Measurements from ENCODE around the gene RIPOR2.

Gene RIPOR2

GRCh38 chr6:24831771-24832716, 103.7 kb downstream of the RIPOR2 start:
- DNase-seq (no peak), ATAC-seq (peak; percentile 76)
- Mint-ChIP-seq H3K36me3 (ENCODE audit: low read depth) (peaks cover 40% of the 10 kb centered on the region), H3K4me1 (peaks cover 43% of the 10 kb centered on the region), H3K4me3 (no peak overlapping the region), H3K27me3 (no peaks in the 10 kb centered on the region), H3K27ac (peak overlapping the region; percentile 83), H3K9me3 (peaks cover 5% of the 10 kb centered on the region)

DNA sequence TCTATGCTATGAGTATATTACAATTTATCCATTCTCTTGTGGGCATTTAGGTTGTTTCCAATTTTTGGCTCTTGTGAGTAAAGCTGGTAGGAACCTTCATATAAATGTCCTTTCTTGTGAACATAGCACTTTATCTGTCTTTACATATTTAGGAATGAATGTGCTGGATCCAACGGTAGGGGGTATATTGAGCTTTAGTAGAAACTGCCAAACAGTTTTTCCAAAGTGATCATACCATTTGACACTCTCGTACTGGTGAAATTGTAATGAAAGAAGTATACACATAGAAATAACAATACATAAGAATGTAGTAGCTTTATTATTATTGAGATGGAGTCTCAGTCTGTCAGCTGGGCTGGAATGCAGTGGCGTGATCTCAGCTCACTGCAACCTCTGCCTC, 106.1 kb downstream of the RIPOR2 start:
- DNase-seq = no peak
- peaks cover 30% of the 10 kb centered on the region for H3K4me1 Mint-ChIP-seq
- no peaks in the 10 kb centered on the region for H3K27me3 Mint-ChIP-seq
- H3K27ac Mint-ChIP-seq = peak overlapping the region; percentile 22
- ATAC-seq = no peak
- H3K4me3 Mint-ChIP-seq = no peak overlapping the region
- peaks cover 5% of the 10 kb centered on the region for H3K9me3 Mint-ChIP-seq
- H3K36me3 Mint-ChIP-seq (ENCODE audit: low read depth) = peaks cover 32% of the 10 kb centered on the region

- H3K36me3 Mint-ChIP-seq (ENCODE audit: low read depth) = peaks cover 29% of the 10 kb centered on the region
- no peak overlapping the region for H3K27ac Mint-ChIP-seq
- no peaks in the 10 kb centered on the region for H3K27me3 Mint-ChIP-seq
- DNase-seq = no peak
- peaks cover 19% of the 10 kb centered on the region for H3K4me1 Mint-ChIP-seq
- no peak for ATAC-seq
- no peaks in the 10 kb centered on the region for H3K9me3 Mint-ChIP-seq
- H3K4me3 Mint-ChIP-seq = no peak overlapping the region
These were observed 107.8 kb downstream of the RIPOR2 start for GRCh38 chr6:24827970-24828369.

DNA sequence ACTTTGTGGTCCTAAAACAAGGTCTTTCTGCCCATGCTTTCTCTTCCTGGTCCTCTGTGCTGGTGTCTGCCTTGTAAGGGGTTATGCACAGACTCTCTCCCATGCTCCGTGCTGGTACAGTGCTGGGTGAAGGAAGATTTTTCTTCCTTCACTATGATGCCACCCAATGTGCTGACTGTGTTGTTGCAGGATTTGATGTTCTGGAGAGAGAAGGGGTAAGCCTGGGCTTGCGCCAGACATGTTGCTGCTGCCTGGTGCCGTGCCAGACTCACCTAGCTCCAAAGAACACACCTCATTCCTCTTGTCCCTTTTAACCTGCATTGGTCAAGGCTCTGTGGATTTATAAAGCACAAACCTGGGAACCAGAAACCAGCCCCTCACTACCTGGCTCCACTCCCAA, 108.6 kb downstream of the RIPOR2 start:
- H3K9me3 Mint-ChIP-seq = no peaks in the 10 kb centered on the region
- no peak overlapping the region for H3K4me3 Mint-ChIP-seq
- peaks cover 16% of the 10 kb centered on the region for H3K4me1 Mint-ChIP-seq
- ATAC-seq (peak; percentile 17), DNase-seq (no peak)
- no peaks in the 10 kb centered on the region for H3K27me3 Mint-ChIP-seq
- H3K27ac Mint-ChIP-seq = no peak overlapping the region
- H3K36me3 Mint-ChIP-seq (ENCODE audit: low read depth) = peaks cover 21% of the 10 kb centered on the region

DNA sequence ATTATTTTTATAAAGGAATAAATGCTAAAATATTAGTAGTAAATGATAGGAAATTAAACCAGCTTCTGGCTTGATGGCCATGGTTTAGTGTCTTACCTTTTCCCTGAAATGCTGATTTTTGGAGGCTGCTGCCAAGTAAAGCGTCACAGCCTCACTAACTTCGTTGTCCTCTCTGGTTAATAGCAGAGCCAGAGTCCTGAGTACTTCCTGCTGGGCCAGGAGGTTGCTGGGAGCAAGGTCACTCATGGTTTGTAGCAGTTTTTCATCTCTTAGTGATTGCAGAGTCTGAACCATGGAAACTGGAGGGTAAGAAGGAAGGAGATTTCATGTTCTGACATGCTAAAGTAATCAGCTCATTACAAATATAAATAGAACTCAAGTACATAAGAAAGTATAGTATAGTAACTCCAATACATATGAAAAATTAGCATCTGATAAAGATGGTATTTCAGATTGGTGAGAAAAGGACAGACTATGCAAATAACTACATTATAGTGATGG, 110.6 kb downstream of the RIPOR2 start:
- Mint-ChIP-seq H3K9me3 (no peaks in the 10 kb centered on the region), H3K36me3 (ENCODE audit: low read depth) (peaks cover 22% of the 10 kb centered on the region)

DNA sequence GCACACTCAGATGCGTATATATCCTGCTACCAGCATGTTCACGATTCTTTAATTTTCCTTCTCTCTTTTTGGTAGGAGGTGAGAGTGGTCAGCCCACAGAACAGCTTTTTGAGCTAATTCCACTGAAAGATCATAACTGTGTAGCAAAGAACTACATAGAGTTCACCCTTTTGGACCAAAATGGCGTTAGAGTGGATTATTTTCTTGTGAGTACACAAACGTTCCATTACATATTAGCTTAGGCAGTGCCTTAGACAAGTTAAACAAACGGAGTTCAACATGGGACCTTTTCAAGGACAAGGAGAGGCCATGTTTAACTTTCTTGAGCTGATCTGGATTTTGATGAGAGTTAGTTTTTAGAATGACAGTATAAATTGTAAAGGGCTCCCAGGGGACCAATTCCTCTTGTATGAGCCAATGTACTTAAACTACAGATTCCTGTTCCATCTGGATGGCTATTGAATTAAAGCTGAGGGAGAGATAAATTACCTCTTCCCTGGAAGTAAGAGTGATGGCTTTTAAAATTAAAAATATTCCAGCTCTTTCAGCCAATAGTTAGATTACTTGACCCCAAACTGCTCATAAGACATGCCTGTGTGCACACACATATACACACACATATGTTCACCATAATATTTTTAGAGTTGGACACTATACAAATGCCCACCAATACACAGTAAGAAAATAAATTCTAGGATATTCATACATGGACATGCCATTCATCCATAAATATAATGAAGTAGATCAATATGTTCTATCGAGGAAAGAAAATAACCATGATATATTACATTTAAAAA, 111.4 kb downstream of the RIPOR2 start:
- peaks cover 20% of the 10 kb centered on the region for H3K36me3 Mint-ChIP-seq (ENCODE audit: low read depth)
- no peak overlapping the region for H3K4me3 Mint-ChIP-seq
- peaks cover 11% of the 10 kb centered on the region for H3K4me1 Mint-ChIP-seq
- no peaks in the 10 kb centered on the region for H3K9me3 Mint-ChIP-seq
- no peak for DNase-seq
- ATAC-seq = no peak
- peak overlapping the region; percentile 44 for H3K27ac Mint-ChIP-seq
- H3K27me3 Mint-ChIP-seq = no peaks in the 10 kb centered on the region

More for the DNA sequence above, 110.6 kb downstream of the RIPOR2 start:
- Mint-ChIP-seq H3K27me3 (no peaks in the 10 kb centered on the region), H3K27ac (peak overlapping the region; percentile 47), H3K4me1 (peaks cover 11% of the 10 kb centered on the region), H3K4me3 (no peak overlapping the region)
- DNase-seq (no peak), ATAC-seq (no peak)

GRCh38 chr6:24823185-24823584, 112.6 kb downstream of the RIPOR2 start:
- no peak overlapping the region for H3K27ac Mint-ChIP-seq
- no peaks in the 10 kb centered on the region for H3K9me3 Mint-ChIP-seq
- peaks cover 11% of the 10 kb centered on the region for H3K4me1 Mint-ChIP-seq
- no peaks in the 10 kb centered on the region for H3K27me3 Mint-ChIP-seq
- H3K36me3 Mint-ChIP-seq (ENCODE audit: low read depth) = peaks cover 25% of the 10 kb centered on the region
- ATAC-seq (no peak), DNase-seq (no peak)
- H3K4me3 Mint-ChIP-seq = no peak overlapping the region

DNA sequence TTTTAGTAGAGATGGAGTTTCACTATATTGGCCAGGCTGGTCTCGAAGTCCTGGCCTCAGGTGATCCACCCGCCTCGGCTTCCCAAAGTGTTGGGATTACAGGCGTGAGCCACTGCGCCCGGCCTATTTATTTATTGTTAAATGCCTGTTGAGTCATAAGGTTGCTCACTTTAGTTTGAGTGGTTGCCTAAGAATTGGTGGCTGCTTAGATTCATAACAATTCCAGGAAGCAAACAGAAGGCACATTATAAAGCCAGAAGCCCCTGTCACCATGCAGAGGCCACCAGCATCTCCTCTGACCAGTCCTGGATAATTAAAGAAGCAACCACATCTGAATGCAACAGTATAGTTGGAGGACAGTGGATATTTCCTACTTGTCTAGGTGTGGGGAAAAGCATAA, 113.1 kb downstream of the RIPOR2 start:
- no peak for ATAC-seq
- Mint-ChIP-seq H3K27ac (no peak overlapping the region), H3K9me3 (no peaks in the 10 kb centered on the region), H3K27me3 (no peaks in the 10 kb centered on the region), H3K4me3 (no peak overlapping the region), H3K36me3 (ENCODE audit: low read depth) (peaks cover 27% of the 10 kb centered on the region), H3K4me1 (peaks cover 11% of the 10 kb centered on the region)
- no peak for DNase-seq

DNA sequence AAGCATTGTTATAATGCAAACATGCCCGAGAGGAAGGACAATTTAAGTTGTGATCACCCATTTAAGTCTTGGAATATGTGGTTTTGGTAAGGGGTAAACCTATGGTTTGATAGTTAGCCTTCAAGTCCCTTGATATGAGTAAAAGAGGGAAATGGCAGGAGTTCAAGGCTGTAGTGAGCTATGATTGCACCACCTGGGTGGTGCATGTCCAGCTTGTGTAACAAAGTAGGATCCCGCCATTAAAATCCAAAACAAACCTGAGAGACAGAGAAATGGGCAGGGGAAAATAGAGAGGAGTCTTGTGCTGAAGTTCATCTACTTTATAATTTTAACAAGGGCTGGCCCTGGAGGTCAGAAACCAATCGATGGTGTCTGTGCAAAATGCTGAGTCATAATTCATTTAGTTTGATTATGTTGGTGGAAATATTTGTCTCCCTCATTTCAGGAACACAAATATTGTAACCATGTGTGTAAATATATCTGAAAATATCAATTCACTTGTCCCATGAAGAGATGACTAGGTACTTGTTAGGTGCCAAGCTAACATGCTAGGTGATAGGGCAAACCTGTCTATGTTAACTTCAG, 113.8 kb downstream of the RIPOR2 start:
- Mint-ChIP-seq H3K9me3 (no peaks in the 10 kb centered on the region), H3K4me1 (peaks cover 9% of the 10 kb centered on the region), H3K27me3 (no peaks in the 10 kb centered on the region), H3K36me3 (ENCODE audit: low read depth) (peaks cover 29% of the 10 kb centered on the region), H3K4me3 (no peak overlapping the region), H3K27ac (peak overlapping the region; percentile 86)
- DNase-seq (no peak), ATAC-seq (no peak)

DNA sequence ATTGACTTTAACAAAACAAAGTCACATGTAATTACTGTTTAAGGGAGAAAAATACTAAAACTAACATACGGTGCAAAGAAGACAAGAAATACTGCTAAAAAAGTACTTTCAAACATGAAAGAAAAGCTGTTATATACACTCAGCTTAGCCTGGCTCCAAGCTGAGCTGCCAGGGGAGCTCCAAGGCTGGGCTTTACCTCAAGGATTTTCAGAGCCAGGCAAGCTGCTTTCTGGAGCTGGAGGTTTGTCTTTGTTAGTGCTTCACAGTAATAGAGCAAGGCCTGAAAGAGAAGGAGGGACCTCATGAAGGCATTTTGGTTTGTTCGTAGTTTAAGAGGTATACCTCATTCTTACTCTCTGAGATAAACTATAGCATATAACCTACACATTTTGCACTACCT, 117.4 kb downstream of the RIPOR2 start:
- peaks cover 18% of the 10 kb centered on the region for H3K36me3 Mint-ChIP-seq (ENCODE audit: low read depth)

GRCh38 chr6:24809728-24810127, 126.0 kb downstream of the RIPOR2 start:
- no peaks in the 10 kb centered on the region for H3K27me3 Mint-ChIP-seq
- ATAC-seq (no peak), DNase-seq (no peak)
- H3K4me3 Mint-ChIP-seq = no peak overlapping the region
- H3K4me1 Mint-ChIP-seq = peaks cover 3% of the 10 kb centered on the region
- no peaks in the 10 kb centered on the region for H3K9me3 Mint-ChIP-seq
- no peaks in the 10 kb centered on the region for H3K36me3 Mint-ChIP-seq (ENCODE audit: low read depth)
- no peak overlapping the region for H3K27ac Mint-ChIP-seq

More for the DNA sequence above, 117.4 kb downstream of the RIPOR2 start:
- H3K4me3 Mint-ChIP-seq = no peak overlapping the region
- H3K4me1 Mint-ChIP-seq = peaks cover 9% of the 10 kb centered on the region
- H3K27me3 Mint-ChIP-seq = no peaks in the 10 kb centered on the region
- H3K9me3 Mint-ChIP-seq = no peaks in the 10 kb centered on the region
- DNase-seq (no peak), ATAC-seq (no peak)
- H3K27ac Mint-ChIP-seq = no peak overlapping the region

DNA sequence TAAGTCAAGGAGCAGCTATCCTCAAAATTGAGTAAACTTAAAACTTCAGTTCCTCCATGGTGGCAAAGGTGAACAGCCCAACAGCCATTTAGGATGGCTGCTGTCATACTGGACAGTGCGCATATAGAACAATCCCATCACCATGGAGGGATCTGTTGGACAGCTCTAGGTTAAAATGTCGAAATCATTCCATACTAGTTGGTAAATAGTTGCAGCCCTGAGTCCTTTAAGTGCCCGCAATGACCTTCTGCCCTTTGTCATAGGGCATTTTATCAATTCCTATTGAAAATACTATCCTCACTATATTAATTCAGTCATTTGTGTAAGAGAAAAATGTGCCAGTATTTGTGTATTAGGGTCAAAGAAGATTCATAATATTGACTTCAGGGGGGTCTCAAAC, 128.2 kb downstream of the RIPOR2 start:
- no peaks in the 10 kb centered on the region for H3K9me3 Mint-ChIP-seq
- no peak overlapping the region for H3K27ac Mint-ChIP-seq
- no peak for DNase-seq
- H3K4me3 Mint-ChIP-seq = no peak overlapping the region
- no peak for ATAC-seq
- no peaks in the 10 kb centered on the region for H3K27me3 Mint-ChIP-seq
- peaks cover 2% of the 10 kb centered on the region for H3K36me3 Mint-ChIP-seq (ENCODE audit: low read depth)
- peaks cover 3% of the 10 kb centered on the region for H3K4me1 Mint-ChIP-seq

DNA sequence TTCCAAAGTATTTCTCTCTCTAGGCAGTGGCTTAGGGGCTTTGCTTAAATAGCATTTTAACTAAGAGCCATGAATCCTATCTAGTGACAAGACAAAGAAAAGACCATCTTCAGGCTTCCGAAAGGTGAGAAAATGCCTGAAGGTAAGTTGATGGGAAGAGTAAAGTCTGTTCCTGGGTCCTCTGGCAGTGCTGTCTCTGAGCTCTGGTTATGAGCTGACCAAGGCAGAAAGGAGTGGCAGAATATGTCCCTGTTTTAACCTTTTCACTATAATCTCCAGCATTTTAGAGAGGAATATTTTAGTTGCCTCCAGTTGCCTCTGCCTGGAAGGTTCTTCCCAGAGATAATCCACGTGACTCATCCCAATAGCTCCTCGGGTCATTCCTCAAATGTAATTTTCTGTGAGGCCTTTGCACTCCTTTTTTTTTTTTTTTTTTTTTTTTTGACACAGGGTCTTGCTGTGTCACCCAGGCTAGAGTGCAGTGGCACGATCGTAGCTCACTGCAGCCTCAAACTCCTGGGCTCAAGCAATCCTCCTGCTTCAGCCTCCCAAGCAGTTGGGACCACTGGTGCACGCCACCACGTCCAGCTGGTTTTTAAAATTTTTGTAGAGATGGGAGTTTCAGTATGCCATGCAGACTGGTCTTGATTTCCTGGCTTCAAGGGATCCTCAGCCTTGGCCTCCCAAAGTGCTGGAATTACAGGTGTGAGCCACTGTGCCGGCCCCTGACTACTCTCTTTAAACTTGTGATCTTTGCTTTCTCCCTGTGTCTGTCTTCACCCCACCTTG, 133.3 kb downstream of the RIPOR2 start:
- no peak overlapping the region for H3K4me3 Mint-ChIP-seq
- H3K36me3 Mint-ChIP-seq (ENCODE audit: low read depth) = peaks cover 4% of the 10 kb centered on the region
- no peak for DNase-seq
- no peaks in the 10 kb centered on the region for H3K27me3 Mint-ChIP-seq
- H3K9me3 Mint-ChIP-seq = no peaks in the 10 kb centered on the region
- H3K4me1 Mint-ChIP-seq = peaks cover 8% of the 10 kb centered on the region
- peak overlapping the region; percentile 37 for H3K27ac Mint-ChIP-seq
- no peak for ATAC-seq

DNA sequence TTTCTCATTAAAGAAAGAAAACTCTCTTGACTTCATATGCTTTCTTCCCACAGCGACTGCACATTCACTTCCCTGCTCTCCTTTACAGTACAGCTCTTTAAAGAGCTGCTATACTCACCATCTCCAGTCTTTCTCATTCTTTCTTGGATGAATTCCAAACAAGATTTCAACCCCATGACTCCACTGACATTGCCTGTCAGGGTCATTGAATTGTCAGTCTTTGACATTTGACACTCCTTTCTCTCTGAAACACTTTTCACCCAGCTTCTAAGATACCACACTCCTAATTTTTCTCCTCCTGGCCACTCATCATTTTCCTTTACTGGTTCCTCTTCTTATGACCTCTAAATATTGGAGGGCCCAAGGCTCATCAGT, 136.2 kb downstream of the RIPOR2 start:
- no peak overlapping the region for H3K4me3 Mint-ChIP-seq
- no peak for DNase-seq
- H3K36me3 Mint-ChIP-seq (ENCODE audit: low read depth) = peaks cover 7% of the 10 kb centered on the region
- H3K27ac Mint-ChIP-seq = no peak overlapping the region
- H3K4me1 Mint-ChIP-seq = peaks cover 21% of the 10 kb centered on the region
- H3K27me3 Mint-ChIP-seq = no peaks in the 10 kb centered on the region
- no peaks in the 10 kb centered on the region for H3K9me3 Mint-ChIP-seq
- no peak for ATAC-seq
